GM19468 (cell line): Measurements from ENCODE around the gene PRIM2.
"Not testable (repeated sequence)": the region's sequence is repeated elsewhere in the genome, so short reads cannot be mapped to it uniquely, and the experiment has no call there.

Source experiments
- ATAC-seq: cut with Tn5 transposase; IDR thresholded peaks from one replicate; pipeline ENCODE4 v1.9.1; 2021; ENCODE audit warnings: mild to moderate bottlenecking, moderate library complexity, moderate number of reproducible peaks; ENCODE audit not compliant: unreplicated experiment; ENCODE audit errors: extremely low read depth

Gene PRIM2

GRCh38 chr6:57317060-57317943 is at the start of gene PRIM2:
Gene PRIM2 (plus strand): TSS chr6:57317630. CDS start chr6:57318446, 816 bp downstream.
- ATAC-seq: peak; percentile 49

- no peak for ATAC-seq
These were observed 49.2 kb upstream of the PRIM2 start for GRCh38 chr6:57268294-57268640.

- ATAC-seq: not testable (repeated sequence)
These were observed 43.2 kb upstream of the PRIM2 start for GRCh38 chr6:57274113-57274824.

GRCh38 chr6:57275384-57275783 is 42.0 kb upstream of the PRIM2 start:
- no peak for ATAC-seq

- ATAC-seq: no peak
These were observed 40.5 kb upstream of the PRIM2 start for GRCh38 chr6:57276946-57277345.

GRCh38 chr6:57278570-57278969 is 38.9 kb upstream of the PRIM2 start:
- no peak for ATAC-seq

- no peak for ATAC-seq
These were observed 38.4 kb upstream of the PRIM2 start for GRCh38 chr6:57279013-57279412.

GRCh38 chr6:57283106-57283505 is 34.3 kb upstream of the PRIM2 start:
- ATAC-seq: no peak

- ATAC-seq: no peak
These were observed 33.4 kb upstream of the PRIM2 start for GRCh38 chr6:57283911-57284455.

GRCh38 chr6:57288136-57288535 is 29.3 kb upstream of the PRIM2 start:
- ATAC-seq: not testable (repeated sequence)

- not testable (repeated sequence) for ATAC-seq
These were observed 24.0 kb upstream of the PRIM2 start for GRCh38 chr6:57293472-57293871.

- no peak for ATAC-seq
These were observed 22.5 kb upstream of the PRIM2 start for GRCh38 chr6:57294862-57295445.

- ATAC-seq: no peak
These were observed 19.9 kb upstream of the PRIM2 start for GRCh38 chr6:57297505-57297904.

- no peak for ATAC-seq
These were observed 18.7 kb upstream of the PRIM2 start for GRCh38 chr6:57298741-57299140.

- ATAC-seq: no peak
These were observed 15.7 kb upstream of the PRIM2 start for GRCh38 chr6:57301757-57302156.

GRCh38 chr6:57302477-57302876 is 15.0 kb upstream of the PRIM2 start:
- no peak for ATAC-seq

- no peak for ATAC-seq
These were observed 13.3 kb upstream of the PRIM2 start for GRCh38 chr6:57303931-57304681.

- ATAC-seq: no peak
These were observed 12.3 kb upstream of the PRIM2 start for GRCh38 chr6:57305107-57305506.

GRCh38 chr6:57305761-57306160 is 11.7 kb upstream of the PRIM2 start:
- ATAC-seq: no peak

GRCh38 chr6:57306273-57306672 is 11.2 kb upstream of the PRIM2 start:
- ATAC-seq: no peak
